ENCODE data around the gene P2RY8.
"Not testable (repeated sequence)": the region's sequence is repeated elsewhere in the genome, so short reads cannot be mapped to it uniquely, and the experiment has no call there.

P2RY8 gene

GRCh38 chrX:1539146-1539545, 2.2 kb upstream of the P2RY8 start:
- H3K27ac ChIP-seq (ENCODE audit: low read depth, low read length); H3K36me3 ChIP-seq (ENCODE audit: control insufficient read depth, insufficient read depth, low read length); H3K4me3 ChIP-seq (ENCODE audit: low read depth, low read length); H3K9me3 ChIP-seq (ENCODE audit: control insufficient read depth, insufficient read depth, low read depth, low read length); H3K27me3 ChIP-seq (ENCODE audit: control insufficient read depth, insufficient read depth, low read length); H3K4me1 ChIP-seq (ENCODE audit: control insufficient read depth, insufficient read depth, low read length); H3K9ac ChIP-seq (ENCODE audit: low read length): not testable (repeated sequence)

GRCh38 chrX:1537716-1538090, 718 bp upstream of the P2RY8 start:
- H3K4me1 ChIP-seq (ENCODE audit: control insufficient read depth, insufficient read depth, low read length); H3K27ac ChIP-seq (ENCODE audit: low read depth, low read length); H3K27me3 ChIP-seq (ENCODE audit: control insufficient read depth, insufficient read depth, low read length); H3K9ac ChIP-seq (ENCODE audit: low read length); H3K9me3 ChIP-seq (ENCODE audit: control insufficient read depth, insufficient read depth, low read depth, low read length); H3K4me3 ChIP-seq (ENCODE audit: low read depth, low read length); H3K36me3 ChIP-seq (ENCODE audit: control insufficient read depth, insufficient read depth, low read length): not testable (repeated sequence)

- no peak overlapping the region for H3K4me3 ChIP-seq (ENCODE audit: low read depth, low read length)
- no peak overlapping the region for H3K9ac ChIP-seq (ENCODE audit: low read length)
- no peaks in the 10 kb centered on the region for H3K4me1 ChIP-seq (ENCODE audit: control insufficient read depth, insufficient read depth, low read length)
- H3K27ac ChIP-seq (ENCODE audit: low read depth, low read length), result no peak overlapping the region
- H3K27me3 ChIP-seq (ENCODE audit: control insufficient read depth, insufficient read depth, low read length), result peaks cover under 1% of the 10 kb centered on the region; the same call in 1 of the 2 replicates
- no peaks in the 10 kb centered on the region for H3K9me3 ChIP-seq (ENCODE audit: control insufficient read depth, insufficient read depth, low read depth, low read length)
- no peaks in the 10 kb centered on the region for H3K36me3 ChIP-seq (ENCODE audit: control insufficient read depth, insufficient read depth, low read length)
These were observed 314 bp downstream of the P2RY8 start for GRCh38 chrX:1536712-1537030.

GRCh38 chrX:1535241-1536041, 1.5 kb downstream of the P2RY8 start:
- no peaks in the 10 kb centered on the region for H3K4me1 ChIP-seq (ENCODE audit: control insufficient read depth, insufficient read depth, low read length)
- no peaks in the 10 kb centered on the region for H3K36me3 ChIP-seq (ENCODE audit: control insufficient read depth, insufficient read depth, low read length)
- no peak overlapping the region for H3K27ac ChIP-seq (ENCODE audit: low read depth, low read length)
- no peak overlapping the region for H3K4me3 ChIP-seq (ENCODE audit: low read depth, low read length)
- peaks cover 6% of the 10 kb centered on the region for H3K27me3 ChIP-seq (ENCODE audit: control insufficient read depth, insufficient read depth, low read length)
- H3K9ac ChIP-seq (ENCODE audit: low read length), result no peak overlapping the region
- H3K9me3 ChIP-seq (ENCODE audit: control insufficient read depth, insufficient read depth, low read depth, low read length), result no peaks in the 10 kb centered on the region

GRCh38 chrX:1534301-1535168, 2.5 kb downstream of the P2RY8 start:
- Histone ChIP-seq H3K27ac (ENCODE audit: low read depth, low read length) (no peak overlapping the region), H3K9ac (ENCODE audit: low read length) (no peak overlapping the region), H3K36me3 (ENCODE audit: control insufficient read depth, insufficient read depth, low read length) (no peaks in the 10 kb centered on the region), H3K27me3 (ENCODE audit: control insufficient read depth, insufficient read depth, low read length) (peaks cover 6% of the 10 kb centered on the region), H3K4me3 (ENCODE audit: low read depth, low read length) (no peak overlapping the region), H3K4me1 (ENCODE audit: control insufficient read depth, insufficient read depth, low read length) (no peaks in the 10 kb centered on the region), H3K9me3 (ENCODE audit: control insufficient read depth, insufficient read depth, low read depth, low read length) (no peaks in the 10 kb centered on the region)

GRCh38 chrX:1533058-1533457, 3.9 kb downstream of the P2RY8 start:
- H3K4me1 ChIP-seq (ENCODE audit: control insufficient read depth, insufficient read depth, low read length), result no peaks in the 10 kb centered on the region
- no peaks in the 10 kb centered on the region for H3K9me3 ChIP-seq (ENCODE audit: control insufficient read depth, insufficient read depth, low read depth, low read length)
- H3K4me3 ChIP-seq (ENCODE audit: low read depth, low read length), result no peak overlapping the region
- H3K9ac ChIP-seq (ENCODE audit: low read length), result no peak overlapping the region
- peaks cover 19% of the 10 kb centered on the region for H3K27me3 ChIP-seq (ENCODE audit: control insufficient read depth, insufficient read depth, low read length)
- no peak overlapping the region for H3K27ac ChIP-seq (ENCODE audit: low read depth, low read length)
- H3K36me3 ChIP-seq (ENCODE audit: control insufficient read depth, insufficient read depth, low read length), result no peaks in the 10 kb centered on the region

- no peaks in the 10 kb centered on the region for H3K4me1 ChIP-seq (ENCODE audit: control insufficient read depth, insufficient read depth, low read length)
- no peak overlapping the region for H3K27ac ChIP-seq (ENCODE audit: low read depth, low read length)
- no peaks in the 10 kb centered on the region for H3K9me3 ChIP-seq (ENCODE audit: control insufficient read depth, insufficient read depth, low read depth, low read length)
- H3K9ac ChIP-seq (ENCODE audit: low read length), result no peak overlapping the region
- no peaks in the 10 kb centered on the region for H3K36me3 ChIP-seq (ENCODE audit: control insufficient read depth, insufficient read depth, low read length)
- H3K4me3 ChIP-seq (ENCODE audit: low read depth, low read length), result no peak overlapping the region
- peaks cover 23% of the 10 kb centered on the region for H3K27me3 ChIP-seq (ENCODE audit: control insufficient read depth, insufficient read depth, low read length)
These were observed 5.7 kb downstream of the P2RY8 start for GRCh38 chrX:1531096-1531890.

- H3K36me3 ChIP-seq (ENCODE audit: control insufficient read depth, insufficient read depth, low read length), result no peaks in the 10 kb centered on the region
- H3K27me3 ChIP-seq (ENCODE audit: control insufficient read depth, insufficient read depth, low read length), result peaks cover 23% of the 10 kb centered on the region
- H3K9me3 ChIP-seq (ENCODE audit: control insufficient read depth, insufficient read depth, low read depth, low read length), result no peaks in the 10 kb centered on the region
- no peak overlapping the region for H3K9ac ChIP-seq (ENCODE audit: low read length)
- no peak overlapping the region for H3K4me3 ChIP-seq (ENCODE audit: low read depth, low read length)
- no peaks in the 10 kb centered on the region for H3K4me1 ChIP-seq (ENCODE audit: control insufficient read depth, insufficient read depth, low read length)
- no peak overlapping the region for H3K27ac ChIP-seq (ENCODE audit: low read depth, low read length)
These were observed 7.2 kb downstream of the P2RY8 start for GRCh38 chrX:1529756-1530155.

- Histone ChIP-seq H3K9ac (ENCODE audit: low read length) (no peak overlapping the region), H3K36me3 (ENCODE audit: control insufficient read depth, insufficient read depth, low read length) (no peaks in the 10 kb centered on the region), H3K4me1 (ENCODE audit: control insufficient read depth, insufficient read depth, low read length) (no peaks in the 10 kb centered on the region), H3K9me3 (ENCODE audit: control insufficient read depth, insufficient read depth, low read depth, low read length) (no peaks in the 10 kb centered on the region), H3K27me3 (ENCODE audit: control insufficient read depth, insufficient read depth, low read length) (peaks cover 23% of the 10 kb centered on the region), H3K27ac (ENCODE audit: low read depth, low read length) (no peak overlapping the region), H3K4me3 (ENCODE audit: low read depth, low read length) (no peak overlapping the region)
These were observed 7.7 kb downstream of the P2RY8 start for GRCh38 chrX:1529328-1529727.

GRCh38 chrX:1528884-1529203, 8.1 kb downstream of the P2RY8 start:
- Histone ChIP-seq H3K27me3 (ENCODE audit: control insufficient read depth, insufficient read depth, low read length) (peaks cover 23% of the 10 kb centered on the region), H3K9ac (ENCODE audit: low read length) (no peak overlapping the region), H3K27ac (ENCODE audit: low read depth, low read length) (no peak overlapping the region), H3K36me3 (ENCODE audit: control insufficient read depth, insufficient read depth, low read length) (no peaks in the 10 kb centered on the region), H3K4me3 (ENCODE audit: low read depth, low read length) (no peak overlapping the region), H3K4me1 (ENCODE audit: control insufficient read depth, insufficient read depth, low read length) (no peaks in the 10 kb centered on the region), H3K9me3 (ENCODE audit: control insufficient read depth, insufficient read depth, low read depth, low read length) (no peaks in the 10 kb centered on the region)
